LHCN-M2 (cell line): ENCODE measurements around the gene SPOP. TPM values are rescaled to one million over a fixed set of nuclear protein-coding genes. Genes with fewer than 3 reads are reported as not detected.

Experiments used
- DNase-seq: peaks from one replicate; pipeline ENCODE4 v3.0.0-alpha.2; 2012; ENCODE audit warnings: low read depth
- total RNA-seq: library from RNA; depleted of rRNA; stranded (reverse); fragments of >200 nt; gene quantifications from 2 replicates; pipeline ENCODE4 v1.2.3, GENCODE V29; 2014

Gene SPOP
- total RNA-seq, 1 experiment from 2014 or later, result 32.7 TPM

DNA sequence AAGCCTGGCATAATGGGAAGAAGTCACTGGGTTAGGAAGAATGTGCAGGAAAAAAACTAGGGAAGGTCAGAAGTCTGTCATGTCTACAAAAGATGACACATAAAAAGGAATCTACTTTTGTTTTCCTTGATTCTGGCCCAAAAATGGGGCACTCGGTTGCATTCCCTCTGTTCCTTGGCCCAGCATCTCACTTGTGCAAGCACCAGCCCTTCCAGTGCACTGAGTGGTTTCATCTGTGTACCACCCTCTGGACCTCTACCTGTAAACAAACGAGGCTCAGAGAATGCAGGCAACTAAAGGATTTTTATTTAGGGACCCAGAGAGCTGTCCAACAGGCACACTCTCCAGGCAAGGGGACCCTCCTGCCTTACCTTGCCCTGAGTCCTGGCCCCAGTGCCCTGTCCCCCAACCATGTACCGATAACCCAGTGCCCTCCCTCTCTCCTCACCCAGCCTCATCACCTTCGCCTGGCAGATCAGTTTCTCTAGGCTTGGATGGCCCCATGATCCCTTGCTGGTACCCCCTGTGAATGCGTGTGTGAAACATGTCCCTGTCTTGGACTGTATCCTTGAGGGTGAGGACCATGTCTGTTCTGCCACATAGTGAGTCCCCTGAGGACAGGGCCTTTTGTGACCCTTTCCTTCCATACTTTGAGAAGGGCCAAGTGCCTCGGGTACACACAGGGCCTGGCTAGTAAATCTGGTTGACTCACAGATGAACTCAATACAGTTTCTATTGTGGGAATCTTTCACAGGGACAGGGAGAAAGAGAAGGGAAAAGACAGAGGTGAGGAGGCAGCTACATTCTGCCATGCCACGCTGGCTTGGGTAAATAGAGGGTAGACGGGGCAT is 88.9 kb downstream of the SPOP start:
- peak; percentile 49 for DNase-seq

GRCh38 chr17:49588312-49588711 is 89.6 kb downstream of the SPOP start:
- DNase-seq, result no peak

GRCh38 chr17:49587366-49588073 is 90.4 kb downstream of the SPOP start:
- DNase-seq, result no peak

DNA sequence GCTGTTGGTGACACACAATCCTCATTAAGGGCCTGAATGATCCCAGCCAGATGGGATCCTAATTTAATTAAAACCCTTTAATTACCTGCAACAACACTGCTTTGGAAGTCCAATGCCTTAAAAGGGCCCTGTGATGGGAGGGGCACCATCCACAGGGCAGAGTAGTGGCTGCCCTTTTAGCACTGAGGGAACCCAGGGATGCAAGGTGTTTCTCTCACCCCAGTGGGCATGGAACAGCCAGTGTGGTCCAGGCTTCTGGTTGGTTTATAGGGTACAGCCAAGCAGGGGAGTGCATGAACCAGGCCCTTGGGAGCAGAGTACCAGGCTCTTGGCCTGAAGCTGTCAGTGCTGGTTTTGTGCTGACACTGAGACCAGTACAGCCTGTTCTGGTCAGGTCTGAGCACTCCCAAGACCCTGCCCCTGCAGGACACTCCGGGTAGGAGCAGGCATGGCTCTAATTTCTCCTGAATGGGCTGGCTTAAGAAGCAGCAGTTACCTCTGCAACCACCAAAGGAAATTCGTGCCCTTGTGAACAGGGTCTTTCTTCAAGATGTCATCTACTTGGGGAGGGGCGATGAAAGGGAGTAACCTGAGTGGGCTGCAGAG is 92.4 kb downstream of the SPOP start:
- no peak for DNase-seq

DNA sequence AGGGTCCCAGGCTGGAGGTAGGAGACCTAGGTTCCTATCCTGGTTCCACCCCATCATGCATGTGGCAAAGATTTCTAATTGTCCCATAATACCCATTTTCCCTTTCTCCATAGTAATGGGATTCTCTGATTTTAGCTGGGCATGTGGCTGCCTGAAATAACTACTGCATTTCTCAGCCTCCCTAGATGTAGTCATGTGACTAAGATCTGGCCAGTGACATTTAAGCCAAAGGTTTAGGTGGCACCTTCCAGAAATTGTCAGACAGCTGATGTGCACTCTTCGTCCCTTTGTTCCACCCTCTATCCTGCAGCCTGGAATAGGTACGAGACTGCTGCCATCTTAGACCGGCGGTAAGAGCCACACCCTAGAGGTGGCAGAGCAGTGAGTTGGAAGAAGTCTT is 94.0 kb downstream of the SPOP start:
- no peak for DNase-seq

DNA sequence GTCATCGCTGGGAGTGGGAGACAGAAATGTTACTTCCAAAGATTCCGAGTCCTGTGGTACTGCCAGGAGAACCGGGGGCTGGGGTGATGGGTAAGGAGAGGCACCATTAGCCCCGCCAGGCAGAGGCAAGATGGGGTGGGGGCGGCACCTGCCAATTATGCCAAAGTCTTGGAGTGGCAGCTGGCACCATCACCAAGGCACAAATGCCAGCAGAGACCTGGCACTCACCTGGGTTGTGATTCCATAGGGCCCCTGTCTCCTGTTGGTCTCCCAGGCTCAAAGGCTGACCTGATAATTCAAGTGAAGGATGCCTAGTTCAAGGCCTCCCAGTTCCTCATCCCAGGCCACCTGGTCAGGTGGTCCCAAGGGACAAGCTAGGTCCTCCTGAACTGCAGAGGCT is 94.7 kb downstream of the SPOP start:
- no peak for DNase-seq

DNA sequence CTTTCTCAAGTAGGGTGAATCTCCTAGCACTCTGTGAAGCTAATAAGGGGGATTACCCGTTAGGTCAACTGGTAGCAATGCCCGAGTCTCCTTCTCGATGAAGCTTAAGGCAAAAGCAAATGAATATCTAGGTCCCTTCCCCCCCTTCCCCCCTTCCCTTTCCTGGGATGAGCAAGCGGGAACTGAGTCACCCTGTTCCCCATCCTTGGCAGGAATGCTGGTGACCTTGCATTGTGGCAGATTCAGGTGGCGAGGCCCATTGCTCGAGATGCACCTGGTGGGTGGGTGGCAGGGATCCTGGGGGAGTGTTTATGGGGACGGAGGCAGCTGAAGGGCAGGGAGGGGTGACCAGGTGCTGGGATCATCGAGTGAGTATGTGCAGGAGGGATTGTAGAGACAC is 95.1 kb downstream of the SPOP start:
- no peak for DNase-seq

DNA sequence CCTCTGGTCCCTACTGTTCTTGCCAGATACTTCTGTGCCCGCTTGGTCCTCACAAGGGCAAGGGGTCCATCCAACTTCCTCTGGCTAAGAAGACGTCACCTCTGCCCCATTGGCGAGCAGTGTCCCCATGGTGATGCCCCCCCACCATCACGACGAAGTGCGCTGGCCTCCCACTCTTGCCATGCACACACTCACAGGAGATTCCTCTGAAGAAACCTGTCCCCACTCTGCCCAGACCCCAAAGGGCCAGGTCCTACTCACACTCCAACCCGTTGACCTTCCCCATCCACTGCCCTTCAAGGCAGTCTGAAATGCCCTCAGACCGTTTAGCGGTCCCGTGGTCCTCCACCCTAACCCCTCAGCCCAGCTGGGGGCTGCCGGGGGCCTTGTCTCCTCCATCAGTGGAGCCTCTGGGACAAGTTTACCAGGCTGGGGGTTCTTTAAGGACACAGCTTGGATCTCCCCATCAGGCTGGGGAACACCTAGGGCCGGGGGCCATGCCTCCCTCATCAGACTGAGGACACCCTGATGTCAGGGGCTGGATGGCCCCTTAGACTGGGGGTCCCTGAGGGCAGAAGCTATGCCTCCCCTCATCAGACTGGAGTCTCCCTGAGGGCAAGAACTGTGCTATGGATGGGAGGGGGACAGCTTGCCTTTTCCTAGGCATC is 95.7 kb downstream of the SPOP start:
- DNase-seq, result no peak

- no peak for DNase-seq
Observed at GRCh38 chr17:49581648-49581998, 96.3 kb downstream of the SPOP start.

- no peak for DNase-seq
Observed at GRCh38 chr17:49580981-49581647, 96.8 kb downstream of the SPOP start.

GRCh38 chr17:49580055-49580721 is 97.7 kb downstream of the SPOP start:
- no peak for DNase-seq

GRCh38 chr17:49579522-49579921 is 98.4 kb downstream of the SPOP start:
- DNase-seq, result no peak

DNA sequence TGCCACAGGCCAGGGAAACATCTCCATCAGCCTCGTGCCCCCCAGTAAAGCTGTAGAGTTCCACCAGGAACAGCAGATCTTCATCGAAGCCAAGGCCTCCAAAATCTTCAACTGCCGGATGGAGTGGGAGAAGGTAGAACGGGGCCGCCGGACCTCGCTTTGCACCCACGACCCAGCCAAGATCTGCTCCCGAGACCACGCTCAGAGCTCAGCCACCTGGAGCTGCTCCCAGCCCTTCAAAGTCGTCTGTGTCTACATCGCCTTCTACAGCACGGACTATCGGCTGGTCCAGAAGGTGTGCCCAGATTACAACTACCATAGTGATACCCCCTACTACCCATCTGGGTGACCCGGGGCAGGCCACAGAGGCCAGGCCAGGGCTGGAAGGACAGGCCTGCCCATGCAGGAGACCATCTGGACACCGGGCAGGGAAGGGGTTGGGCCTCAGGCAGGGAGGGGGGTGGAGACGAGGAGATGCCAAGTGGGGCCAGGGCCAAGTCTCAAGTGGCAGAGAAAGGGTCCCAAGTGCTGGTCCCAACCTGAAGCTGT is 98.9 kb downstream of the SPOP start:
- DNase-seq, result no peak

GRCh38 chr17:49578414-49578813 is 99.5 kb downstream of the SPOP start:
- DNase-seq, result no peak

DNA sequence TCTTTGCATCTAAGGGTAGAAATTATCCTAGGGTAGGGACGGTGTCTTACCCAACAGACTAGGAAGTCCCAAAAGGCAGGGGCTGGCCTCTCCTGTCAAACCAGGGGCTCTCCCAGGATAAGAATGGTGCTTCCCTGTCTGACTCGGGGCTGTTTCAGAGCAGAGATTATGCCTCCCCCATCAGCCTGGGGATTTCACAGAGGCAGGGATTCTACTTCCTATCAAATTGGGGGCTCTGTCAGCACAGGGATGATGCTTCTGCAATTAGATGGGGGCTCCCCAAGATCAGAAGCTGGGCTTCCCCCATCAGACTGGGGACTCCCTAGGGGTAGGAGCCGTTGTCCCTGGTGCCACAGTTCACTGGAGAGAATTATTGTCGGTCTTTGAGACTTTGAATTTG is 99.9 kb downstream of the SPOP start:
- DNase-seq, result no peak

- no peak for DNase-seq
Observed at GRCh38 chr17:49577650-49577934, 100.3 kb downstream of the SPOP start.

DNA sequence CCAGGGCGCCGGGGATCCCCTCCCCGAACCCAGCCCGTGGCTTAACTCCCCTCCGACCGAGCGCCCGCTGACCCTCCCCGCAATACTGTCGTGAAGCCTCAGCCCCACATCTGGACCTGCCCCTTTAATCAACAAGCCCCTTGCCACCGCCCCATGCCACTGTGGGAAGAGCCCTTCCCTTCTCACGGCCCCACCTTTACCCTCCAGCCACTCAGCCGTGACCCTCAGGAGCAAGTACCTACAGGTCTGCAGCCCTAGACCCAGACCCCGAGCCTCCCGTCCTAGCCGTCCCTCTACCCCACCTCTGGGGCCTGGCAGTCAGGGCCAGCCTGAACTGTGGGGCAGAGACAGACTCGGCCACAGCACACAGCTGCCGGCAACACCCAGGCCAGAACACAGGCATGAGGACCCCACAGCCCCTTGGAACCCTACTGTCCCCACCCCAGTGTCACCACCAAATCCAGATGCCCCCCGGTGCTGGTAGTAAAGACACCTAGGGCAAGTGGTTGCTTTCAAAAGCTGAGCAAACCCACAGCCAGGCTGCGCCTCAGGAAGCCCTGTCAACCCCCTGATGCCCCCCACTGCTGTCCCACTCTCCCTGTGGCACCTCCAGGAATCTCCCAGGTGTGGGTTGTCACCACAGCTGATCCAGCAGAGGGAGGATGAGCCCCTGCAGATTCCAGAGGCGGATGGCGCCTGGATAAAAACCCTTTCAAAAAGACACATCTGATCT is 100.8 kb downstream of the SPOP start:
- no peak for DNase-seq

DNA sequence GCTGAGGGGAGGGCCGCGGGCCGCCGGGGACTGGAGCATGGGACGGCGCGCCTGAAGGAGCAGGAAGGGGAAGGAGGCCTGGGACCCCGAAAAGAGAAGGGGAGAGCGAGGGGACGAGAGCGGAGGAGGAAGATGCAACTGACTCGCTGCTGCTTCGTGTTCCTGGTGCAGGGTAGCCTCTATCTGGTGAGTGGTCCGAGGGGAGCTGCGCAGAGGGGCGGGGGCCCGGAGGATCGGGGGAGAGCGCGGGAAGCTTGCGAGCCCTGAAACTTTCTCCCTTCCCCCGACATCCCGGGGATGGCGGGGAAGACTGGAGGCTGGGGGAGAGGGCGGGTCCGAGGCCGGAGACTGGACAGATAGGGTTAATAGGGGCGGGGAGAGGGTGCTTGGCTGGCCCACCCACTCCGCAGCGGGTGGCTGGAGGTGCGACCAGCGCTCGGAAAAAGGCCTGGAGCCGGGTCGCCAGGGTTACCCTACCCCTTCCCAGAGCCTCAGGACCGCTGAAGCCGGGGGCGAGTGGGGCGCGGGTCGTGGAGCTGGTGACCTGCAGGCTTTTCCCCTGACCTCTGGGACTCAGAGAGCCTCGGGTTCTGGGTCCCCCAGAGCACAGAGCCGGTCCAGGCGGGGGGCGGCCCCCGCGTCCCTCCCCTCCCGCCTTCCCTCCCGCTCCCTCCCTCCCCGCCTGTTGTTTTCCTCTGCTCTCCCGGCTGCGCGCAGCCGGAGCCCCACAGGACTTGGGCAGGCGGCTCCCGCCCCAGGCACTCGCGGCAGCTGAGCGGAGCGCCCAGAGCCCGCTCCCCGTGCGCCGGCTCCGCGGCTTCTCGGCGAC is 101.6 kb downstream of the SPOP start:
- DNase-seq, result peak; percentile 35

DNA sequence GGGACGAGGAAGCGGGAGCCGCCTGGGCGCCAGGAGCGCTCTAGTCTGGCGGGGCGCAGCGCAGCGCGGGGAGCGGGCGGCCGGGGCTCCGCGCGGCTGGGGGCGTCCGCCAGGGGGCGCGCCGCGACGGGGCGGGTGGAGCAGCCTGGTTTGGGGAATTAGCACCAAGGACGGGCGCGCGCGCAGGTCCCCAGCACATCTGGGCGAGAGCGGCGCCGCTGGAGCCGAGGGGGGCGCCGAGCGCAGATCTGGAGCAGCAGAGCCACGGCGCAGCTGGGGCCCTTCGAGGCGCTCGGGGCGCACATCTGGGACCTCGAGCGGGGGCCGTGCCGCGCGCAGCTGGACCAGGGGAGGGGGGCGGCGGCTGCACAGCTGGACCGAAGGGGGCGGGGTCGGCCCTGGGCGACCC is 102.2 kb downstream of the SPOP start, which contains the start of gene NXPH3:
Gene NXPH3, plus strand, starts transcription at position 193 of the 409 bp plus-strand sequence. CDS start 349 bp downstream, outside the sequence.
- DNase-seq, result no peak
